Fibroblast of lung (primary cell): ENCODE results near the gene FNDC3A. TPM values are rescaled to one million over a fixed set of nuclear protein-coding genes. Genes with fewer than 3 reads are reported as not detected.

Experiments
- DNase-seq, 2 donors: peaks; one replicate each; pipeline versions ENCODE4 v3.0.0 to v3.0.0-alpha.2; 2010; ENCODE audit warnings: low read depth in 2 of 2
- H2AFZ ChIP-seq: 2 replicates; pipeline ENCODE4 v1.5.1; 2012; ENCODE audit warnings: low read length, control low read depth, inconsistent platforms
- H3K27ac ChIP-seq: 2 replicates; pipeline ENCODE4 v1.5.1; 2011; ENCODE audit warnings: low read length, control low read depth; ENCODE audit not compliant: insufficient read depth
- H3K27me3 ChIP-seq: 2 replicates; pipeline ENCODE4 v1.5.1; 2011; ENCODE audit warnings: mild to moderate bottlenecking, low read length; ENCODE audit not compliant: control insufficient read depth, insufficient read depth
- H3K36me3 ChIP-seq: 2 replicates; pipeline ENCODE4 v1.5.1; 2011; ENCODE audit warnings: low read length; ENCODE audit not compliant: control insufficient read depth, insufficient read depth
- H3K4me1 ChIP-seq: 2 replicates; pipeline ENCODE4 v1.5.1; 2011; ENCODE audit warnings: low read length; ENCODE audit not compliant: control insufficient read depth, insufficient read depth; ENCODE audit errors: extremely low read depth
- H3K4me2 ChIP-seq: 2 replicates; pipeline ENCODE4 v1.5.1; 2011; ENCODE audit warnings: low read length, control low read depth; ENCODE audit not compliant: insufficient read depth; ENCODE audit errors: extremely low read depth
- H3K4me3 ChIP-seq, 4 experiments: fragments of 200-600 bp in 1 of 4; sonication (generic) in 1 of 4; replicated peaks in 1 of 4; 2 replicates each; pipeline ENCODE4 v1.5.1; 2011 to 2016; ENCODE audit warnings: low read length in 4 of 4, low read depth in 3 of 4, mild to moderate bottlenecking in 3 of 4, control low read depth in 2 of 4, inconsistent platforms in 1 of 4, mixed read lengths in 1 of 4; ENCODE audit not compliant: insufficient read depth in 1 of 4; ENCODE audit errors: control extremely low read depth in 1 of 4
- H3K79me2 ChIP-seq: 2 replicates; pipeline ENCODE4 v1.5.1; 2012; ENCODE audit warnings: mild to moderate bottlenecking, low read length, inconsistent platforms; ENCODE audit not compliant: control insufficient read depth, insufficient read depth
- H3K9ac ChIP-seq: 2 replicates; pipeline ENCODE4 v1.5.1; 2011; ENCODE audit warnings: mild to moderate bottlenecking, low read length, control low read depth; ENCODE audit not compliant: insufficient read depth
- H3K9me3 ChIP-seq: 2 replicates; pipeline ENCODE4 v1.5.1; 2012; ENCODE audit warnings: low read depth, low read length; ENCODE audit not compliant: control insufficient read depth, insufficient read depth
- H4K20me1 ChIP-seq: 2 replicates; pipeline ENCODE4 v1.5.1; 2011; ENCODE audit warnings: low read length; ENCODE audit not compliant: control insufficient read depth, insufficient read depth; ENCODE audit errors: extremely low read depth
- CTCF ChIP-seq, 2 donors: IDR thresholded peaks in 1 of 2; conservative IDR thresholded peaks in 1 of 2; 1 replicate in 1 of 2; 2 replicates in 1 of 2; pipeline ENCODE4 v1.5.1; 2011 to 2012; ENCODE audit warnings: low read length in 2 of 2, control low read depth in 1 of 2, inconsistent platforms in 1 of 2, low read depth in 1 of 2, mild to moderate bottlenecking in 1 of 2
- EZH2 ChIP-seq: IDR thresholded peaks from 2 replicates; pipeline ENCODE4 v1.5.1; 2012; ENCODE audit warnings: low read length, control low read depth, mild to moderate bottlenecking; ENCODE audit errors: missing control alignments
- polyA plus RNA-seq, 2 donors: library from polyadenylated mRNA; depleted of rRNA in 1 of 2; stranded (reverse) in 1 of 2; unstranded in 1 of 2; fragments of >200 nt; gene quantifications; 2 replicates each; pipeline ENCODE4 v1.2.1, GENCODE V29; 2011 to 2012; ENCODE audit warnings: missing spikeins in 1 of 2
- total RNA-seq: library from RNA; depleted of rRNA; stranded (reverse); fragments of >200 nt; gene quantifications from 2 replicates; pipeline ENCODE4 v1.2.1, GENCODE V29; 2014

The FNDC3A gene
- total and polyA plus RNA-seq, 2 donors (not counting 1 experiment from before 2014, with no cell fraction given) = 44.7 to 79.4 TPM

DNA sequence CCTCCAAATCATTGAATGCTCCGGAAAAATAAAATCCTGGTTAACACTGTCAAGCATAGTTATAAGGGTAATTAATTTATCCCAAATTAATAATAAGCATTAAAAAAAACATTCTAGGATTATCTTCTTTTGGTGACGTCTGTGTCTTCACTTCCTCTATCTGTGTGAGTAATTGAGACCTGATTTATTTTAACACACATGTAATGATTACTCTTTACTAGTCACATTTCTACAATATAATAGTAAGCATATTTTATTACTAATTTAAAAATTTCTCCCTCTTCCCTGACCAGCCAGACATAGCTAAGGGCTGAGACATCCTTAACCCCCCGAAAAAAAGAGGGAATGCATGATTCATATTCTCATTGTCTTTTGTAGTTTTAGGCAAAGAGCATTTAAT, 2.3 kb downstream of the FNDC3A start:
- Histone ChIP-seq H3K9me3 (no peaks in the 10 kb centered on the region), H3K79me2 (peaks cover 56% of the 10 kb centered on the region), H3K4me2 (peak overlapping the region; percentile 78), H3K9ac (no peak overlapping the region), H3K27me3 (no peaks in the 10 kb centered on the region), H3K4me3 (peak overlapping the region; percentile 81 to 92 (median 86)), H3K36me3 (no peaks in the 10 kb centered on the region), H3K4me1 (peaks cover 2% of the 10 kb centered on the region), H2AFZ (no peak overlapping the region), H3K27ac (no peak overlapping the region), H4K20me1 (no peaks in the 10 kb centered on the region)
- TF ChIP-seq EZH2 (no peak), CTCF (conservative IDR thresholded peaks at IDR 0.05 in 1 of 2, IDR thresholded peaks at IDR 0.05 in 1 of 2; ENCODE audit: low read depth in 1 of 2, low read length in 2 of 2) (no peak)
- peak in 1 of 2 donors; percentile 67 for DNase-seq

DNA sequence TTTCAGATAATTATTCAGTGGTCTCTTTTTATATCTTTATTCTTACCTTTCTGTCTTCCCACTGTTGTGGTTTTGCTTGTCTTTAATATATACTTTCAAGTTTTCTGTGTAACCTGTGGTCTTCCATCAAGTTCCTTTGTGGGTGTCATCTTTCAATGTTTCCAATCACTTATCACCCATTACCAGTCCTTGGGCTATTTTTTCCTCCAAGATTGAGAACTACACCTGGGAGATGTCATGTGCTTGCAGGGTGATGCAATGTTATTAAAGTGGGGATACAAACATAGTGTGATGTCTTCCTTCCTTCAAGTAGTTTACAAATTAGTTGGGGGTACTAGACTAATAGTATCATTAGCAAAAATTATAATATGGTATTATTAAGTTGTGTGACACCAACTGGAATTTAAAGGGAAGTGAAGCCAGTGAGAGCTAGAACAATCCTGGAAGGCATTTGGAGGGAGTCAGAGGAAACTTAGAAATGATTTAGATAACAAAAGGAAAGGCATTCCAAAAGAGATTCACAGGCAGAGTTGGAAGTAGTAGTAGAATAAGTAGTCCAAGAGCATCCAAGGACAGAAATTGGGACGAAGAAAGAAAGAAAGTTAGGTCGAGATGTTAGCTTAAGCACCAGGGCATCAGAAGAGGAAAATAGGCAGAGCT, 3.4 kb downstream of the FNDC3A start:
- no peak for TF ChIP-seq EZH2
- no peak for TF ChIP-seq CTCF (conservative IDR thresholded peaks at IDR 0.05 in 1 of 2, IDR thresholded peaks at IDR 0.05 in 1 of 2; ENCODE audit: low read depth in 1 of 2, low read length in 2 of 2)
- peak overlapping the region; percentile 52 for H3K4me2 ChIP-seq
- H3K9me3 ChIP-seq = no peaks in the 10 kb centered on the region
- no peaks in the 10 kb centered on the region for H3K27me3 ChIP-seq
- no peak overlapping the region for H3K27ac ChIP-seq
- no peaks in the 10 kb centered on the region for H3K36me3 ChIP-seq
- peak overlapping the region in 1 of 4 experiments; percentile 92 for H3K4me3 ChIP-seq
- H4K20me1 ChIP-seq = no peaks in the 10 kb centered on the region
- DNase-seq = peak in 1 of 2 donors; percentile 27
- peaks cover 64% of the 10 kb centered on the region for H3K79me2 ChIP-seq
- no peak overlapping the region for H2AFZ ChIP-seq
- peaks cover 2% of the 10 kb centered on the region for H3K4me1 ChIP-seq
- no peak overlapping the region for H3K9ac ChIP-seq

- Histone ChIP-seq H3K79me2 (peaks cover 65% of the 10 kb centered on the region), H3K4me2 (no peak overlapping the region)
Measured at GRCh38 chr13:48979892-48980291, 4.2 kb downstream of the FNDC3A start.

More at GRCh38 chr13:48979892-48980291, 4.2 kb downstream of the FNDC3A start:
- Histone ChIP-seq H3K4me1 (peaks cover 2% of the 10 kb centered on the region), H3K9me3 (no peaks in the 10 kb centered on the region), H3K27ac (no peak overlapping the region), H3K36me3 (no peaks in the 10 kb centered on the region), H3K27me3 (no peaks in the 10 kb centered on the region), H3K9ac (no peak overlapping the region), H2AFZ (no peak overlapping the region), H3K4me3 (peak overlapping the region in 1 of 4 experiments; percentile 92), H4K20me1 (no peaks in the 10 kb centered on the region)
- no peak for DNase-seq
- no peak for TF ChIP-seq CTCF (conservative IDR thresholded peaks at IDR 0.05 in 1 of 2, IDR thresholded peaks at IDR 0.05 in 1 of 2; ENCODE audit: low read depth in 1 of 2, low read length in 2 of 2)
- no peak for TF ChIP-seq EZH2
